ENCODE data around the gene MZF1. TPM values are rescaled to one million over a fixed set of nuclear protein-coding genes. Genes with fewer than 3 reads are reported as not detected.
A peak's percentile ranks its signal among the peaks of the same experiment; 100 is the strongest.

MZF1 gene
- total and polyA plus RNA-seq, 9 of the 15 experiments (the other 6 are each of a cell fraction or from before 2014, with no cell fraction given): 0.31 to 29.3 (median 11.5) TPM

DNA sequence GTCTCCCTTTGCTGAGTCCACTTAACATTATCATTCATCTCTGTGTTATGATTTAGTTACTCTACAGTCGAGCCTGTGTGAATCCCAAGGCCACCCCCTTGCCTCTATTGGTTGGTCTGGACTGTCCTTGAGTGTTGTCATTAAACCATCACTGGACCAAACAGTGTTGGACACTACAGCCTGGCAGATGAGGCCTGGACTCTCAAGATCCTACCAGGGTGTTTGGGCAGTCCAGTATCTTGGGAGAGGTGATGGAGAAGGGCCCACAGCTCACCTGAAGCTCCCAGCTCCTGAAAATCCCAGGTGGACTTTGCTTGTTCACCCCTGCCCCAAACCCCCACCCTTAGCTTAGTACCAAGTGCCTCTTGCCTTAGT, 22.0 kb downstream of the MZF1 start:
- Histone ChIP-seq H3K4me3 (no peak overlapping the region), H3K36me3 (ENCODE audit: control insufficient read depth, insufficient read depth, low read length) (peaks cover 86% of the 10 kb centered on the region), H3K9me3 (replicated peaks; ENCODE audit: control insufficient read depth, insufficient read depth, low read depth, low read length) (no peaks in the 10 kb centered on the region), H3K79me2 (ENCODE audit: control insufficient read depth, insufficient read depth, low read length) (peaks cover 50% of the 10 kb centered on the region), H3K9ac (ENCODE audit: insufficient read depth in 1 of 2, low read depth in 2 of 2, low read length in 2 of 2) (no peak overlapping the region), H3K9me1 (ENCODE audit: control insufficient read depth, insufficient read depth, low read length) (peaks cover 5% of the 10 kb centered on the region), H3K4me2 (ENCODE audit: insufficient read depth, low read length) (no peak overlapping the region), H2AFZ (ENCODE audit: low read depth, low read length) (no peak overlapping the region), H3K27ac (ENCODE audit: extremely low read depth, low read depth, low read length) (no peak overlapping the region), H3K4me1 (replicated peaks in 1 of 2; ENCODE audit: control insufficient read depth in 2 of 2, insufficient read depth in 2 of 2, low read length in 2 of 2) (peaks cover 23 to 54% of the 10 kb centered on the region in 2 experiments), H3K27me3 (ENCODE audit: control insufficient read depth in 2 of 2, insufficient read depth in 2 of 2, low read length in 2 of 2) (no peaks in the 10 kb centered on the region), H4K20me1 (replicated peaks; ENCODE audit: control insufficient read depth, insufficient read depth, low read length) (peaks cover 29% of the 10 kb centered on the region)
- BruUV-seq (replicated peaks): no TSS peak
- peak; percentile 3 for ATAC-seq
- DNase-seq (ENCODE audit: extremely low read depth in 1 of 4, low spot score in 3 of 4): no peak
- 15% methylated on average over 1 of the region's 1 CpG for WGBS (ENCODE audit: insufficient coverage, low coverage, missing lambda C conversion rate)
- intact Hi-C loops (cut with micrococcal nuclease): no loop called here
- no peak for FAIRE-seq
- ChIA-PET CTCF (ENCODE audit: low intra/inter-chr PET ratio) (no interaction called here), POLR2A (no interaction called here)
- in situ Hi-C loops (cut with MboI): no loop called here
- TF ChIP-seq MBD2 (IDR thresholded peaks at IDR 0.05; ENCODE audit: borderline replicate concordance, low read depth) (no peak), RBM17 (IDR thresholded peaks at IDR 0.05; ENCODE audit: borderline replicate concordance, low read depth, low read length) (no peak), MEF2D (tag; conservative IDR thresholded peaks at IDR 0.05; ENCODE audit: low read depth) (no peak), POLR2H (tag; IDR thresholded peaks at IDR 0.05; ENCODE audit: low read depth) (no peak), ZNF431 (CRISPR knock-in tag; IDR thresholded peaks at IDR 0.05) (no peak), POLR2B (IDR thresholded peaks at IDR 0.05; ENCODE audit: low read depth, partially characterized antibody) (peak; percentile 5), ILK (tag; IDR thresholded peaks at IDR 0.05; ENCODE audit: borderline replicate concordance, low read depth) (no peak), POLR2A (conservative IDR thresholded peaks at IDR 0.05) (peak; percentile 2; the same call in 1 of the 2 replicates), ELF4 (CRISPR knock-in tag; IDR thresholded peaks at IDR 0.05) (no peak), POLR2AphosphoS2 (IDR thresholded peaks at IDR 0.05; ENCODE audit: low read length) (0 out of 2 replicates have a peak, but pooled peaks have one; percentile 2), NFYB (IDR thresholded peaks at IDR 0.05; ENCODE audit: extremely low read depth, insufficient read length) (no peak), ZNF507 (tag; conservative IDR thresholded peaks at IDR 0.05) (no peak), SUPT5H (IDR thresholded peaks at IDR 0.05) (peak; percentile 5; the same call in 1 of the 2 replicates), PHB (CRISPR knock-in tag; IDR thresholded peaks at IDR 0.05) (no peak)
- TF ChIP-seq, protein P1, sequence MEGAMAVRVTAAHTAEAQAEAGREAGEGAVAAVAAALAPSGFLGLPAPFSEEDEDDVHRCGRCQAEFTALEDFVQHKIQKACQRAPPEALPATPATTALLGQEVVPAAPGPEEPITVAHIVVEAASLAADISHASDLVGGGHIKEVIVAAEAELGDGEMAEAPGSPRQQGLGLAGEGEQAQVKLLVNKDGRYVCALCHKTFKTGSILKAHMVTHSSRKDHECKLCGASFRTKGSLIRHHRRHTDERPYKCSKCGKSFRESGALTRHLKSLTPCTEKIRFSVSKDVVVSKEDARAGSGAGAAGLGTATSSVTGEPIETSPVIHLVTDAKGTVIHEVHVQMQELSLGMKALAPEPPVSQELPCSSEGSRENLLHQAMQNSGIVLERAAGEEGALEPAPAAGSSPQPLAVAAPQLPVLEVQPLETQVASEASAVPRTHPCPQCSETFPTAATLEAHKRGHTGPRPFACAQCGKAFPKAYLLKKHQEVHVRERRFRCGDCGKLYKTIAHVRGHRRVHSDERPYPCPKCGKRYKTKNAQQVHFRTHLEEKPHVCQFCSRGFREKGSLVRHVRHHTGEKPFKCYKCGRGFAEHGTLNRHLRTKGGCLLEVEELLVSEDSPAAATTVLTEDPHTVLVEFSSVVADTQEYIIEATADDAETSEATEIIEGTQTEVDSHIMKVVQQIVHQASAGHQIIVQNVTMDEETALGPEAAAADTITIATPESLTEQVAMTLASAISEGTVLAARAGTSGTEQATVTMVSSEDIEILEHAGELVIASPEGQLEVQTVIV (CRISPR knock-in tag; IDR thresholded peaks at IDR 0.05; ENCODE audit: borderline replicate concordance): no peak
- TF ChIP-seq, protein P2, sequence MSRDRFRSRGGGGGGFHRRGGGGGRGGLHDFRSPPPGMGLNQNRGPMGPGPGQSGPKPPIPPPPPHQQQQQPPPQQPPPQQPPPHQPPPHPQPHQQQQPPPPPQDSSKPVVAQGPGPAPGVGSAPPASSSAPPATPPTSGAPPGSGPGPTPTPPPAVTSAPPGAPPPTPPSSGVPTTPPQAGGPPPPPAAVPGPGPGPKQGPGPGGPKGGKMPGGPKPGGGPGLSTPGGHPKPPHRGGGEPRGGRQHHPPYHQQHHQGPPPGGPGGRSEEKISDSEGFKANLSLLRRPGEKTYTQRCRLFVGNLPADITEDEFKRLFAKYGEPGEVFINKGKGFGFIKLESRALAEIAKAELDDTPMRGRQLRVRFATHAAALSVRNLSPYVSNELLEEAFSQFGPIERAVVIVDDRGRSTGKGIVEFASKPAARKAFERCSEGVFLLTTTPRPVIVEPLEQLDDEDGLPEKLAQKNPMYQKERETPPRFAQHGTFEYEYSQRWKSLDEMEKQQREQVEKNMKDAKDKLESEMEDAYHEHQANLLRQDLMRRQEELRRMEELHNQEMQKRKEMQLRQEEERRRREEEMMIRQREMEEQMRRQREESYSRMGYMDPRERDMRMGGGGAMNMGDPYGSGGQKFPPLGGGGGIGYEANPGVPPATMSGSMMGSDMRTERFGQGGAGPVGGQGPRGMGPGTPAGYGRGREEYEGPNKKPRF (IDR thresholded peaks at IDR 0.05; ENCODE audit: low read depth, low read length): no peak
- TF ChIP-seq, protein P3, sequence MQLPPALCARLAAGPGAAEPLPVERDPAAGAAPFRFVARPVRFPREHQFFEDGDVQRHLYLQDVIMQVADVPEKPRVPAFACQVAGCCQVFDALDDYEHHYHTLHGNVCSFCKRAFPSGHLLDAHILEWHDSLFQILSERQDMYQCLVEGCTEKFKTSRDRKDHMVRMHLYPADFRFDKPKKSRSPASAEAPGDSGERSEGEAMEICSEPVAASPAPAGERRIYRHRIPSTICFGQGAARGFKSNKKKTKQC (CRISPR knock-in tag; IDR thresholded peaks at IDR 0.05): no peak
- TF ChIP-seq, protein P4, sequence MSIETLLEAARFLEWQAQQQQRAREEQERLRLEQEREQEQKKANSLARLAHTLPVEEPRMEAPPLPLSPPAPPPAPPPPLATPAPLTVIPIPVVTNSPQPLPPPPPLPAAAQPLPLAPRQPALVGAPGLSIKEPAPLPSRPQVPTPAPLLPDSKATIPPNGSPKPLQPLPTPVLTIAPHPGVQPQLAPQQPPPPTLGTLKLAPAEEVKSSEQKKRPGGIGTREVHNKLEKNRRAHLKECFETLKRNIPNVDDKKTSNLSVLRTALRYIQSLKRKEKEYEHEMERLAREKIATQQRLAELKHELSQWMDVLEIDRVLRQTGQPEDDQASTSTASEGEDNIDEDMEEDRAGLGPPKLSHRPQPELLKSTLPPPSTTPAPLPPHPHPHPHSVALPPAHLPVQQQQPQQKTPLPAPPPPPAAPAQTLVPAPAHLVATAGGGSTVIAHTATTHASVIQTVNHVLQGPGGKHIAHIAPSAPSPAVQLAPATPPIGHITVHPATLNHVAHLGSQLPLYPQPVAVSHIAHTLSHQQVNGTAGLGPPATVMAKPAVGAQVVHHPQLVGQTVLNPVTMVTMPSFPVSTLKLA (conservative IDR thresholded peaks at IDR 0.05): no peak

Measured in K562 (cell line).